ENCODE results near the gene CRTAC1.
A peak's percentile ranks its signal among the peaks of the same experiment; 100 is the strongest.

Gene CRTAC1

DNA sequence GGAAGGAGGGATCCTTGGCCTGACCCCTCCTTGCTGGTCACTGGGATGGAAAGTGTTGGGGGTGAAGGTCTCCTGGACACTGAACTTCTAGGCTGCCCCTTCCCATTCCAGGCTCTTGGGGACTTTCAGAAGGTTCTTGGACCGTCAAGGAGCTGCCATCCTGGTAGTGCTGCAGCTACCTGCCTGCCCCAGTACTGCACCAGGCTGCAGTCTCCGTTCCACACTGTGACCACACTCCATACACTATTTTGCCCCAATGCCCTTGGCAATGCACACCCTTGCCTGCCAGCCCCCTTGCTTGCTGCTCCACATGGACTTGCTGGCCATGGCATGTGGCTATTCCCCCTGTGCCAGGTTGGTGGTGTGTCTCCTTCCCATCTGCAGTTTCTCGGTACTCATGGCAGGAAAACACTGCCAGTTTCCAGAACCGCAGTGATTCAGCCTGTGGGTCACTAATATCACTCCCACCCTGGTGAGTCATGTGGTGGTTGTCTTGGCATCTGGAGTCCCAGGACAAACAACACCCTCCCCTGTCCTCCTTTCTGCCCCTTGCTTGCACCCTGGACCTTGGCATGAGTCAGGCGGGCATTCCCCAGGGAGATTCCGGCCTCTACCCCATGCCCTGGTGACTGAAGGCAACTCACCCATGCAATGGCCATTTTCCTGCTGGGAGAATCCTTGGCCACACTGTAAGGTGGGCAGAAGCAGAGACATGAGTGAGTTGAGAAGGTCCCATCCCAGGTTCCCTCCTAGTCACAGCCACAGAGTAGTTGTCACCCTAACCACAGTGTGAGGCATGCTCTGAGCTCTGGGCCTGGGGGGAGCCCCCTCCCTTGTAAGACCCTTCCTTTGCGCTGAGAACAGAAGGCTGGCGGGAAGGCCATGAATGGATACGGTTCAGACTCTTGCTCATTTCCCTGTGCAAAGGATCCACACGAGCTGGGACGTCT, 148.0 kb downstream of the CRTAC1 start:
- intact Hi-C loops (cut with DNase I), result no loop called here
- DNase-seq, result peak in 1 of 10 donors; percentile 12

DNA sequence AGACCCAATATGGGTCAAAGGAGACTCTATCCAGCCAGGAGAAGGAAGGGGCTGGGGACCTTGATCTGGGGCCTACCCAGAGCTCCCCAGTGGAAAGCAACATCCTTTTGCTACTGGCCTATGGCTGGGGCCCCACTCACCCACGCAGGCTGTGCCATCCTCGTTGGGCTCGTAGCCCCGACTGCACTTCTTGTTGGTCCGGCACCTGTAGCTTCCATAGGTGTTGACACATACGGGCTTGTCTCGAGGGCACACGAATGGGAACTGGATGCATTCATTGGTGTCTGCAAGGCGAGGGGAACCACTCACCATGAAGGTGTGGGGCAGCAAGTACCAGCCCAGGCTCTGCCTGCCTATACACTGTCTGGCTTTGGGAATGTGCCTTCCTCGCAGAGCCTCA, 150.3 kb downstream of the CRTAC1 start:
- DNase-seq, result no peak
- intact Hi-C loops (cut with DNase I), result no loop called here

DNA sequence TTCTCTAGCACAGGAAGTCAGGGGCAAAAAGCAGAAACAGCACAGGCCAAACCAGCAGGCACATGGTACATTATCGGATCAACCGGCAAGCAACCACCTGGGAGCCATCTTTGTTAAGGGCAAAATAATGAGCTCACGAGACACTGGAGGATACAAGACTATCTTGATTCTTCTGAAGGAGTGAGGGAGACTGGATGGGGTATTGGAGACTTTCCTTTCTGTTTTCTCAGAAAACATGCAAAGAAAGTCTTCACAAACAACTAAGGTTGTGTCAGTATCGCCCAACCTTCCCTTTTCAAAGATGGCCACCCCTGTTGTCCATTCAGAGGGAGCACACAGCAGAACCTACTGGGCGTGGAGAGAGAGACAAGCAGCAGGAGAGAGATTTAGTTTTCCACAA, 151.2 kb downstream of the CRTAC1 start:
- intact Hi-C loops (cut with DNase I), result no loop called here

DNA sequence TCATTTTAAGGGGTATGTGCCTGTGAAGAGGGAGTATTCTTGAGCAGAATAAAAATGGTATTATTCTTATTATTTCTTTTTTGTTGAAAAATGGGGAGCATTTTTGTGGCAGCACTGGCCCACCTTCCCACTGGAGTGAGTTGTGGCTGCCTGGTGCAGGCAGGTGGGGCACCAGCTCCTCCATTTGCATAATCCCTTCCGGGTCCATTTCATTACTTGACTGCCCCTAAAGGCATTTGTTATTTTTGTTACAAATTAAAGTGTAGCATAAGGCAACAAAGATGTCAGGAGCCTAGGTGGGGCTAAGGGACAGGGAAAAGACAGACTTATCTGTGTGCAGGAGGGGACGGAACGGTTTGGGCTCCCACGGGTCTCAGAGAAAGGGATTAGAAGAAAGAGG, 154.0 kb downstream of the CRTAC1 start:
- no peak for DNase-seq
- intact Hi-C loops (cut with DNase I), result no loop called here

More for the DNA sequence above, 151.2 kb downstream of the CRTAC1 start:
- DNase-seq, result no peak

DNA sequence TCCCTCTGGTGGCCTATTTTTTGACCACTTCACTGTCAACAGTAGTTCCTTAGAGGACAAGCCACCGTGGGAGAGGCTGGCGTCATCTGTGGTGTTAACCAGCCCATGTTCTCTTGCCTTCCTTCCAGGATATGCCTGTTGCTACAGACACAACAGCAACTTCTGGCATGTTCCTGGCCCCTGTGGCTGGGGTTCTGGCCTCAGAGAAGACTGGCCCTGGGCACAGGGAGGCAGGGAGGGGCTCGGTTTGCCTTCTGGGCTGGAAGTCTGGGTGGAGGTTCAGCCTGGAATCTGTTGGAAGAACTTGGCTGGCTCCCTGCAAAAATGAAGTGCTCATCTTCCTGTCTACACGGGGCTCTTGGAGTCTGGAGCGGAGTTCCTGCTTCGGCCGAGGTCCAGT, 155.0 kb downstream of the CRTAC1 start:
- intact Hi-C loops (cut with DNase I), result no loop called here
- DNase-seq, result peak in 3 of 10 donors; percentile 27 to 83 (median 55)

DNA sequence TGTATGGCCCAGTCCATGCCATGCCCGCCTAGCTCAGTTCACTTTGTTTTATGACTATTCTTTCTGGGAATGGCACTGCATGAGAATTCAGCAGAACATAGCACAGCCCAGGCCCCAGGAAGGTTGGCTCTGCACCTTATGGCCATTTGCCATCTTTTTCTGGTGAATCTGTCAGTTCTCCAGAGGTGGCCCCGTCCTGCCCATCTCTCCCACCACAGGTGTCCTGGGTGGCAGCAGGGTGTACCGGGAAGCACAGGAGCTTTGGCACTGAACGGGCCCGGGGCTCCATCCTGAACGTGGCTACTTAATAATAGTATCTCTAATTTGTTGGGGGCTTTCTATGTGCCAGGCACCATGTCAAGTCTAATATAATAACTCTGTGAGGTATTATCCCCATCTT, 156.1 kb downstream of the CRTAC1 start:
- DNase-seq, result peak in 1 of 10 donors; percentile 48
- intact Hi-C loops (cut with DNase I), result no loop called here

DNA sequence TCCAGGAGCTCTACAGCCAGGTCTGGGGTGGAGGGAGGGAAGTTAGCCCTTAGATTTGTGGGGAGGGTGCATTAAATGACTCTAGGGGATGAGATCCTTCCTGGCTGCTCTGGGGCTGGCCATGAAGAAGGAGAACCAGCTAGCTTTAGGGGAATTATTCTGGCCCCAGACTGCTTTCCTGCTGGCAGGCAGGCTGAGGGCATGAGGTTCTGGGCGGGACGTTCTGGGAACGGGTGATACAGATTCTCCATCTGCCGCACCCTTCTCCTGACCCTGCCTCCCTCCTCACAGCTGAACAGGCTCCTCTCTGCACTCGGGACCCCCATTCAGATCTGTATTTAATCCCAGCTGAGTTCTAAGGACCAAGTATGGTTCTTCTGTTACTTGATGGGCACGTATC, 156.9 kb downstream of the CRTAC1 start:
- intact Hi-C loops (cut with DNase I), result no loop called here

DNA sequence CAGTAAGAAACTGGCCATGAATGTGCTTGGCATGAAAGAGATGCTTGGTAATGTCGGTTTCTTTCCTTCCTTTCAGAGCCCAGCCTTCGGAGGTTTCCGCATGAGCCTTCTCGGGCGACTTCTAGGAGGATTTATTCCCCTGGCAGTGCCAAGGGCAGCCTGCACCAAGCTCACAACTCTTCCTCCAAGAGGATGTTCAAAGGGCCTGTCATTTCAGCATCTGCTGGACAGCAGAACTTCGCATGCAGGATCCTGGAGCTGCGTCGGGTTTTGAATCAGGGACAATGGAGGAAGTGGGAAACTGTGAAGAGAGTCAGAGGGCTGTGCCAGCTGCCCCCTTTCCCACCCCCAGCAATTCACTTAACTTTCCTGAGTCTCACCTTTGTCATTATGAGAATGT, 159.4 kb downstream of the CRTAC1 start:
- no peak for DNase-seq
- intact Hi-C loops (cut with DNase I), result no loop called here

More for the DNA sequence above, 156.9 kb downstream of the CRTAC1 start:
- DNase-seq, result peak in 1 of 10 donors; percentile 31

DNA sequence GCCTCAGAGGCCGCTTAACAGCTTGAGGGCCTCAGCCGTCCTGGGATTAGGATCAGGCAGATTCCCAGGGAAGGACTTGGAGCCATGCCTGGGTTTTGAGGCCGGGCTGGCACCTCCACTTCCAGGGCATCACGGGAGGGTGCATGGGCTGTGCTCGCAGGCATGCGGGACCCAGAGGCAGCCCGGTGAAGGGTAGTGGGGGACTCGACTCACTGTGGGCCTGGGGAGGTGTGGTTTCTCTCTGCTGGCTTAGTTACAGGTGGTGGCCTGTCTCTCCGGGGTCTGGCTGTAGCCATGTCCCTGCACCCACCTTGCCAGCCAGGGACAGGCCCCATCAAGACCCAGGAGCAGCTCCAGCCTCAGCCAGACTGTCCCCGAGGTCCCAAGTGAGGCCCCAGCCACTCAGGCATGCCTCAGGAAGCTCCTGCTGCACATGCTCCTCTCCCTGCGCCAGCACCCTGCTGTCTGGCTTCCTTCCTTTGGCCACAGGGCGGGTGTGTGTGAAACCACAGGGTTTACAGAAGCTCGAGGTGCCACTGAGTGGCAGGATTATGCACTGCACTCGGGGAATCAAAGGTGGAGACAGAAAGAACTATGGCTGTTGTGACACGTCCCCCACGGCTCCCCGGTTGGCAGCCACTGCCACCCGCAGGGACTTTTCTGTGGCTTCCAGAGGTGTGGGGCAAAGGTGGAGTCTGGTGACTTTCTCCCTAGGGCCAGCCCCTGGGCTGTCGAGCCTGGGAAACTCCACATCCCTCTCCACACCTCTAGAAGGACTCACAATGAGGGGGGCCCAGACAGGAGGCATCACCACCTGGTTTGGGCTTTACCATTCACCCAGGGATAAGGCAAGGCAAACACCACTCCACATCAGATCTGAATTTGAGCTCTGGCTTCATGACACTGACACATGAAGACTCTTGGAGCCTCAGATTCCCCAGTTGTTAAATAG, 161.1 kb downstream of the CRTAC1 start:
- peak; percentile 52 to 98 (median 88) for DNase-seq
- intact Hi-C loops (cut with DNase I), result loop anchor here (1.0 to 5.0 kb wide), 2 partner anchors 77 to 110 kb away; no protein-coding TSS in a partner anchor

DNA sequence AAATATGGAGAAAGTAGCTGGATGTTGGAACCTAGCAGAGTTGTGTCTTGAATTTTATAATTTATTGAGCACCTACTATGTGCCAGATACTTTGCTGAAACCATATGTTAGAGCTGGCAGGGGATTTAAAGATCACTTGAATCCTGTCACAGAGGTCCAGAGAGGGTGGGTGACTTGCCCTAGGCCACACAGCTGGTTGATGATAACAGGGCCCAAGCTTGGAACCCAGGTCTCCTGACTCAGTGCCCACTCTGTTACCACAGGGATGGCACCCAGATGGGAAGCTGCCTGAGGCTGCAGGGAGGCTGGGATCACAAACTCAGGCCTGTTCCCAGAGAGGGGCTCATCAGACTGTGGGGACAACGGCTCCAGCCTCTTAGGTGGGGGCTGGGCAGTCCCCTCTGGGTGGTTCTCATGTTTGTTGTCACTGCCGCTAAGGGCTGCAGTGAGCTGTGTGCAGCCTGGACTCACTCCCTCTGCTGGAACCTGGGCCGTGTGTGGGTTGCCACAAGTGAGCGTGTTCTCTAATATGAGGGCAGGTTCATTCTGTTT, 162.2 kb downstream of the CRTAC1 start:
- peak in 1 of 10 donors; percentile 73 for DNase-seq
- intact Hi-C loops (cut with DNase I), result loop anchor here (5.0 kb wide), 1 partner anchor 76 kb away; no protein-coding TSS in a partner anchor

DNA sequence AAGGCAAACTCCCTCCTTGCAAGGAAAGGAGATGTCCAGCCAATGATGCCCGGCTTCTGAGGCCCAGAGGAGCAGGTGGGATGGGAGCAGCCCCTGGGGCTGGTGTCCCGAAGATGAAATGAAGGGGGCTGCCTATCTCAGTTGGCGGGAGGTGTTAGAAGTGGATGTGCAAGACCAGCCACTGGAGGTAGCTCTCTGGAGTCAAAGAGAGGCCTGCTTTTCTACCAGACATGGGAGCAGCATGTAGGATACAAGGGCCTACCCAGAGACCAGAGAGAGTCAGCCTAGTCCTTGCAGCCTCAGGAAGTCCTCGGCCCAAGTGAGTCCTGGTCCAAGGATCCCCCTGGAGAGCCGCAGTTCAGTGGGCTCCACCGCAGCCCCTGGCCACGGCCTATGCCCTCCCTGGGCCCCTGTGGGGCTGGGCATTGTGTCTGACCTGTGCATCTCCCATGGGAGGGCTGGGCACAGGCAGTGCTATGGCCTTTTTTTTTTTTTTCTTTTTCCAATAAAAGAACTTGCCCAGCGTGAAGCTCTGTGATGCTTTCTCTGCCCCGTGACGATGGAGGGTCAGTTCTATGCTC, 163.1 kb downstream of the CRTAC1 start:
- intact Hi-C loops (cut with DNase I), result loop anchor here (5.0 kb wide), 1 partner anchor 75 kb away; no protein-coding TSS in a partner anchor
- DNase-seq, result peak in 1 of 10 donors; percentile 62

DNA sequence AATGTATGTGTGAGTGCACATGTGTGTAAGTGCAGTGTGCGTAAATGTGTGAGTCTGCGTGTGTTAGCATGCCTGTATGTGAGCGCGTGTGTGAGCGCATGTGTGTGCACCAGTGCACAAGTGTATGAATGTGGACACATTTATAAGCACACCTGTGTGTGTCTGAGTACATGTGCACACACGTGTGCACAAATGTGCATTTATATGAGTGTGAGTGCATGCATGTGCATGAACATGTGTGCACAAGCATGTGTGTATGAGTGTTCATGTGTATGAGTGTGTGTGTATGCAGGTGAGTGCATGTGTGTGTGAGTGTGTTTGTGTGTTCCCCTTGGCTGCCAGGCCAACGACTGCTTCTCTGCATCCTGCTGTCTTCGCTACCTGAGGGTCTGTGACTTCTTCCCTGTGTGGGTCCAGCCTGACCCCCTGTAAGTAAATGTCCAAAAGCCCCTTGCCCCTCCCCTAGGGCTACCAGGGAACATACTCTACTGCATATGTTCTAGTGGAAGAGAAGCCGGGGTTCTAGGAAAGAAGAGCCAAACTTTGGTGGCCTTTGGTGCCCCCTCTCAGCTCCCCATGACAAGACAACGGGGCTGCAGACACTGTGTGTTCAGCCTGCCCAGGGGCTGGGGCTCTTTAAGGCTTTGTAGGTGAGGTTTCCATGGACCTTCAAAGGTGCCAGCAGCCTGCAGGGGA, 163.7 kb downstream of the CRTAC1 start:
- intact Hi-C loops (cut with DNase I), result loop anchor here (5.0 kb wide), 1 partner anchor 74 kb away; no protein-coding TSS in a partner anchor

DNA sequence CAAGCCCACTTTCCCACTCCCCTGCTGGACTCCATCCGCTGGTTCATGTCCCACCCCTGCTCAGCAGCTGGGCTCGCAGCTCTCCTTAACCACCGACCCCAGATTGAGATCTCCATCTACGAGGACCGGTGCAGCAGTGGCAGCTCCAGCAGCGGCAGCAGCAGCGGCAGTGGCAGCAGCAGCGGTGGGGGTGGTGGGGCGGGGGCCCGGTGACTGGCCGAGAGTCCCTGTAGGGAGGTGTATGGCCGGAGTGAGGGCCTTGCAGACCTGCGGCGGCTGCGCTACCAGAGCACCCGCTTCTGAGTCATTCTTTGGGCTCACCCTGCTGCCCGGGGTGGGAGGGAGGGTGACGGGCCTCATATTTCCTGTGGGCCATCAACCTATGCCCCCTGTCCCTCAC, 164.9 kb downstream of the CRTAC1 start:
- intact Hi-C loops (cut with DNase I), result loop anchor here (5.0 kb wide), 1 partner anchor 73 kb away; no protein-coding TSS in a partner anchor

More for the DNA sequence above, 163.7 kb downstream of the CRTAC1 start:
- no peak for DNase-seq

DNA sequence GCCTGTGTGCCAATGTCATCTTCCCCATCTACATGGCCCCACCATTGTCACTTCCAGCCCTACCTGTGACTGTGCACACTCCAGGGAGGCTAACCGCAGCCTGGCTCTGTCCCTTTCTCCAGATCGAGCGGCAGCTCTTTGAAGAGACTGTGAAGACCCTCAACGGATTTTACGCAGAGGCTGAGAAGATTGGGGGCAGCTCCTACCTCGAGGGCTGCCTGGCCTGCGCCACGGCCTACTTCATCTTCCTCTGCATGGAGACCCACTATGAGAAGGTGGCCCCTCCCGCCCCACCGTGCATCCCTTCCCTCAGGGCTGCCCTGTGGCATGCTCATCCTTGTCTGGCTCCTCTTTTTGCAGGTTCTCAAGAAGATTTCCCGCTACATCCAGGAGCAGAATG, 166.6 kb downstream of the CRTAC1 start:
- DNase-seq, result peak in 1 of 10 donors; percentile 56
- intact Hi-C loops (cut with DNase I), result no loop called here

More for the DNA sequence above, 164.9 kb downstream of the CRTAC1 start:
- DNase-seq, result no peak

DNA sequence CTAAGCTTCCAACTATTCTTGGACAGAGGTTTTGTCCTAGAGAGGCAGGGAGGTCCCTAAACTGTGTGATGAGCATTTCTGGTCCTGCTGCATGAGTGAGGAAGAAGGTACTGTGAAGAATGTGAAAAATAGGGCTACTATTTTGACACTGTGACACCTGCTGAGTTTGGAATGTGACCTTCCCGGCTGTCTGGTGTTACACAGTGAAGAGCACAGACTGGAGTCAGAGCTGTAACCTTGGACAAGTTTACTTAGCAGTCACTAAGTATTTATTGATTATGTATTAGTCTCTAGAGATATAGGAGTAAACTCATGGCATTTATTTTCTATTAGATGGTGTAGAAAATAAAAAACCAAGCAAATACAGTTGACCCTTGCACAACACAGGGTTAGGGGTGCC, 168.5 kb downstream of the CRTAC1 start:
- intact Hi-C loops (cut with DNase I), result no loop called here
- DNase-seq, result no peak

DNA sequence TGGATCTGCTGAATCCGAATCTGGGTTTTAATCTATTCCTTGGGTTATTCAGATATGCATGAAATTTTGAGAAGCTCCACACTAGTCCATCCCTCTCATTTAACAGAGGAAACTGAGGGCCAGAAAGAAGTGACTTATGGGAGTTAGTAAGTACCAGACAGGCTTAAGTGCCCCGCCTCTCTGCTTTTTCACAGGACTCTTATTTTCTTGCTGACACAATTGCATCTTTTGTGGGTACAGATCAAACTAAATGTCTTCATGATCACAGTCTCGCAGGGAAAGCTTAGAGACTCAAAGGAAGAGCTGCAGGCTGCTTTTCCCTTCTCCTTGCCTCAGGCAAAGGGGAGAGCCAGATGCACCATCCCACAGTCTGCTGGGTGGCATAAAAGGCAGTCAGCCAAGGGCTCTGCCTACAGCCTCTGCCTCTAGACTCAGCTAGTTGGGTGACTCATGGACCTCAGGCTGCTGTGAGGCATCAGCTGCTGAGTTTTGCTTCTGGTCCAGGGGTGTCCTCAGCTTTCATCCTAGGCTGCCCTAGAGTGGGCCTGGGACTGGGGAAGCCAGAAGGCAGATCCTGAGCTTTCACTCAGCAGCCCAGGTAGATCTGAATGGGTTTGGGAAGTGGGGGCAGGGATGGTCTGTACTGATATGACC, 169.2 kb downstream of the CRTAC1 start:
- intact Hi-C loops (cut with DNase I), result no loop called here
- DNase-seq, result peak in 8 of 10 donors; percentile 62 to 94 (median 74)

DNA sequence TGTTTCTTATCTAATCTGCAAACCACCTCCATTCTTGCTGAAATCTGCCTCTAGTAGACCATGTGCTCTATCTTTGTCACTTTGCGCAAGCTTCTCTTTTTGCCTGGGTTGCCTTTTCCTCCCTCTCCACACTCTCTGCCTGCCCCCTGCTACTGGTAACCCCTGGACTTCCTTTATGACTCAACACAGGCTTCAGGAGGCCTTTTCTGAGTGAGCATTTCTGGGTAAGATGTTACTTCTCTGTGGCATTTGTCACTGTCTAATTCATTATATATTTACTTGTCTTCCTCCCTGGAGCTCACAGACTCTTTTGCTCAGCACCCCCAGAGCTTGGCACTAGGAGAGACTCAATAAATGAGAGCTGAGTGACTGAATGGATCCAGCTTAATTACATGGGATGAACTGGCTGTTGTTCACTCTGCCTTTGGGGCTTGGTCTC, 172.4 kb downstream of the CRTAC1 start:
- intact Hi-C loops (cut with DNase I), result no loop called here
- no peak for DNase-seq

DNA sequence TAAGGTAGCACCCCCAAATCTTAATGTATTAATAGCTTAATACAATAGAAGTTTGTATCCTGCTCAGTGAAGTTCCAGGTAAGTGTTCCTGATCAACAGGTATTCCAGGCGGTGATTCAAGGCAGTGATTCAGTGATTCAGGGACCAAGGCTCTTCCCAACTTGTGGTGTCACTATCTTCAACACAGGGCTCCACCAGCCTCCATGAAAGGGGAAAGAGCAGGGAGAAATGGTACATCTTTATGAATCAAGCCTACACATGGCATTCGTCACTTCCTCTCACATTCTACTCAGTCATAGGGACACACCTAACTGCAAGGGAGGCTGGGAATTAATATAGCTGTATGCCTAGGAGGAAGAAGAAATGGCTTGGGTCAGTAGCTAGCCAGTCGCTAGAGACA, 175.7 kb downstream of the CRTAC1 start:
- DNase-seq, result no peak
- intact Hi-C loops (cut with DNase I), result no loop called here

All from posterior cingulate gyrus (tissue), 11 donors.